GM21717 (cell line): ENCODE measurements around the gene B4GALNT3.

Source experiments
- ATAC-seq: cut with Tn5 transposase; IDR thresholded peaks from one replicate; pipeline ENCODE4 v1.9.1; 2021; ENCODE audit warnings: mild to moderate bottlenecking, moderate library complexity; ENCODE audit not compliant: unreplicated experiment

Gene B4GALNT3

GRCh38 chr12:590206-590750 lies 130.5 kb downstream of the B4GALNT3 start:
- no peak for ATAC-seq

- ATAC-seq, result no peak
Measured at GRCh38 chr12:591167-592023, 131.7 kb downstream of the B4GALNT3 start.

GRCh38 chr12:592024-592505 lies 132.3 kb downstream of the B4GALNT3 start:
- no peak for ATAC-seq

- no peak for ATAC-seq
Measured at GRCh38 chr12:593396-594270, 133.9 kb downstream of the B4GALNT3 start.

GRCh38 chr12:597926-598568 lies 138.3 kb downstream of the B4GALNT3 start:
- no peak for ATAC-seq

GRCh38 chr12:599756-600155 lies 140.0 kb downstream of the B4GALNT3 start:
- no peak for ATAC-seq

GRCh38 chr12:601976-602699 lies 142.4 kb downstream of the B4GALNT3 start:
- no peak for ATAC-seq

- no peak for ATAC-seq
Measured at GRCh38 chr12:602700-603068, 142.9 kb downstream of the B4GALNT3 start.

- ATAC-seq, result no peak
Measured at GRCh38 chr12:604956-605355, 145.2 kb downstream of the B4GALNT3 start.

- no peak for ATAC-seq
Measured at GRCh38 chr12:607541-608001, 147.8 kb downstream of the B4GALNT3 start.

- no peak for ATAC-seq
Measured at GRCh38 chr12:608413-608812, 148.7 kb downstream of the B4GALNT3 start.

- ATAC-seq, result no peak
Measured at GRCh38 chr12:608921-609320, 149.2 kb downstream of the B4GALNT3 start.

- no peak for ATAC-seq
Measured at GRCh38 chr12:611721-612120, 152.0 kb downstream of the B4GALNT3 start.

GRCh38 chr12:612293-612692 lies 152.6 kb downstream of the B4GALNT3 start:
- no peak for ATAC-seq

GRCh38 chr12:612886-613285 lies 153.1 kb downstream of the B4GALNT3 start:
- ATAC-seq, result no peak
